GM23248 (cell line): ENCODE data around the gene RTRAF. TPM values are rescaled to one million over a fixed set of nuclear protein-coding genes. Genes with fewer than 3 reads are reported as not detected.

ENCODE experiments used
- DNase-seq: peaks from one replicate; pipeline ENCODE4 v3.0.0-alpha.2; 2015
- H2AFZ ChIP-seq: fragments of 200-600 bp; sonication (generic); 2 replicates; pipeline ENCODE4 v1.6.1; 2016; ENCODE audit warnings: antibody characterized with exemption
- H3F3A ChIP-seq: fragments of 200-600 bp; sonication (generic); 2 replicates; pipeline ENCODE4 v1.6.1; 2016; ENCODE audit warnings: mild to moderate bottlenecking, antibody characterized with exemption, mixed run types; ENCODE audit not compliant: insufficient read depth
- H3K27ac ChIP-seq: fragments of 200-600 bp; sonication (generic); 2 replicates; pipeline ENCODE4 v1.5.1; 2016; ENCODE audit warnings: mild to moderate bottlenecking
- H3K27me3 ChIP-seq: fragments of 200-600 bp; sonication (generic); replicated peaks from 2 replicates; pipeline ENCODE4 v1.6.1; 2016; ENCODE audit warnings: mild to moderate bottlenecking; ENCODE audit not compliant: insufficient read depth
- H3K36me3 ChIP-seq: fragments of 200-600 bp; sonication (generic); 2 replicates; pipeline ENCODE4 v1.6.1; 2016; ENCODE audit warnings: low read depth, mild to moderate bottlenecking
- H3K4me1 ChIP-seq: fragments of 200-600 bp; sonication (generic); 2 replicates; pipeline ENCODE4 v1.6.1; 2016; ENCODE audit warnings: mild to moderate bottlenecking; ENCODE audit not compliant: insufficient read depth
- H3K4me2 ChIP-seq: fragments of 200-600 bp; sonication (generic); one replicate; pipeline ENCODE4 v1.6.1; 2016; ENCODE audit warnings: mild to moderate bottlenecking; ENCODE audit not compliant: unreplicated experiment
- H3K4me3 ChIP-seq: fragments of 200-600 bp; sonication (generic); 2 replicates; pipeline ENCODE4 v1.5.1; 2016; ENCODE audit warnings: mild to moderate bottlenecking
- H3K79me2 ChIP-seq: fragments of 200-600 bp; sonication (generic); 2 replicates; pipeline ENCODE4 v1.6.1; 2016; ENCODE audit warnings: mild to moderate bottlenecking; ENCODE audit not compliant: insufficient read depth
- H3K9ac ChIP-seq: fragments of 200-600 bp; sonication (generic); 2 replicates; pipeline ENCODE4 v1.6.1; 2016; ENCODE audit warnings: mild to moderate bottlenecking
- H3K9me2 ChIP-seq: fragments of 200-600 bp; sonication (generic); 2 replicates; pipeline ENCODE4 v1.6.1; 2016; ENCODE audit warnings: mixed run types, mild to moderate bottlenecking, moderate library complexity; ENCODE audit not compliant: insufficient read depth
- H3K9me3 ChIP-seq: fragments of 200-600 bp; sonication (generic); one replicate; pipeline ENCODE4 v1.6.1; 2017; ENCODE audit warnings: low read depth
- H4K20me1 ChIP-seq: fragments of 200-600 bp; sonication (generic); 2 replicates; pipeline ENCODE4 v1.6.0; 2016; ENCODE audit not compliant: insufficient read depth
- EZH2 ChIP-seq: fragments of 200-600 bp; sonication (generic); IDR thresholded peaks from 2 replicates; pipeline ENCODE4 v1.6.1; 2018; ENCODE audit warnings: antibody characterized with exemption, mild to moderate bottlenecking; ENCODE audit not compliant: insufficient read depth, poor library complexity, severe bottlenecking
- EZH2phosphoT487 ChIP-seq: fragments of 200-600 bp; sonication (generic); IDR thresholded peaks from 2 replicates; pipeline ENCODE4 v1.6.1; 2018; ENCODE audit warnings: antibody characterized with exemption, moderate library complexity, mild to moderate bottlenecking, low read depth; ENCODE audit not compliant: insufficient read depth
- WGBS, 2 experiments: methylation state at CpG; one replicate each; pipeline ENCODE4 v1.1.6; 2015 to 2017; ENCODE audit warnings: low lambda C conversion rate in 2 of 2, low coverage in 1 of 2; ENCODE audit errors: missing lambda C conversion rate in 2 of 2; 5-methylcytosine and 5-hydroxymethylcytosine counted together
- in situ Hi-C: fragments of 300-500 bp; cut with MboI; formaldehyde crosslinking; loops from 2 replicates; pipeline ENCODE4 v1.15.0; 2020
- polyA plus RNA-seq: library from polyadenylated mRNA; unstranded; fragments of >200 nt; fragmentation: Nextera tagmentation; extraction: Ambion mirVana; gene quantifications from 2 replicates; pipeline ENCODE4 v1.2.1, GENCODE V29; 2016
- total RNA-seq: library from RNA; depleted of rRNA; stranded (reverse); fragments of >200 nt; shearing (Covaris generic); gene quantifications from 2 replicates; pipeline ENCODE4 v1.2.3, GENCODE V29; 2014

Gene RTRAF
- total and polyA plus RNA-seq, 2 experiments from 2014 or later: 99.9 to 270 TPM

- in situ Hi-C loops: no loop called here
Observed at GRCh38 chr14:51951656-51952055, 37.7 kb upstream of the RTRAF start.

GRCh38 chr14:51954031-51954430 is 35.3 kb upstream of the RTRAF start:
- no peaks in the 10 kb centered on the region for H3K27me3 ChIP-seq
- in situ Hi-C loops: no loop called here
- no peaks in the 10 kb centered on the region for H4K20me1 ChIP-seq
- H3F3A ChIP-seq: 0 out of 2 replicates have a peak, but pooled peaks cover 5% of the 10 kb centered on the region
- no peak for TF ChIP-seq EZH2
- no peak for TF ChIP-seq EZH2phosphoT487
- no peaks in the 10 kb centered on the region; the same call in 1 of the 2 replicates for H3K36me3 ChIP-seq
- 92 to 97% methylated on average over 2 of the region's 2 CpGs for WGBS, 2 experiments
- no peaks in the 10 kb centered on the region for H3K79me2 ChIP-seq
- no peaks in the 10 kb centered on the region; the same call in 1 of the 2 replicates for H3K9me2 ChIP-seq
- no peak overlapping the region for H3K4me2 ChIP-seq
- no peak overlapping the region for H3K9ac ChIP-seq
- no peak overlapping the region for H2AFZ ChIP-seq
- no peak overlapping the region for H3K27ac ChIP-seq
- H3K4me1 ChIP-seq: peaks cover 5% of the 10 kb centered on the region; the same call in 1 of the 2 replicates
- no peak for DNase-seq
- H3K9me3 ChIP-seq: no peaks in the 10 kb centered on the region
- no peak overlapping the region for H3K4me3 ChIP-seq

More at GRCh38 chr14:51951656-51952055, 37.7 kb upstream of the RTRAF start:
- Histone ChIP-seq H3K27me3 (no peaks in the 10 kb centered on the region), H3K79me2 (no peaks in the 10 kb centered on the region), H3K4me1 (peaks cover 5% of the 10 kb centered on the region; the same call in 1 of the 2 replicates), H3K4me3 (no peak overlapping the region), H4K20me1 (no peaks in the 10 kb centered on the region), H3K27ac (no peak overlapping the region), H3K36me3 (no peaks in the 10 kb centered on the region), H3K9me2 (no peaks in the 10 kb centered on the region; the same call in 1 of the 2 replicates), H3F3A (no peaks in the 10 kb centered on the region), H3K9ac (no peak overlapping the region), H2AFZ (no peak overlapping the region), H3K9me3 (no peaks in the 10 kb centered on the region), H3K4me2 (no peak overlapping the region)
- 88 to 90% methylated on average over 3 of the region's 3 CpGs for WGBS, 2 experiments
- no peak for DNase-seq
- TF ChIP-seq EZH2phosphoT487 (no peak), EZH2 (no peak)

GRCh38 chr14:51954657-51955056 is 34.7 kb upstream of the RTRAF start:
- H4K20me1 ChIP-seq: no peaks in the 10 kb centered on the region
- WGBS, 2 experiments: 97 to 98% methylated on average over 3 of the region's 3 CpGs
- no peak for DNase-seq
- no peaks in the 10 kb centered on the region; the same call in 1 of the 2 replicates for H3K36me3 ChIP-seq
- H3K79me2 ChIP-seq: no peaks in the 10 kb centered on the region
- H3K9me3 ChIP-seq: no peaks in the 10 kb centered on the region
- H3K27ac ChIP-seq: no peak overlapping the region
- no peak overlapping the region for H2AFZ ChIP-seq
- no peak overlapping the region for H3K4me2 ChIP-seq
- in situ Hi-C loops: no loop called here
- no peak overlapping the region for H3K9ac ChIP-seq
- H3K27me3 ChIP-seq: no peaks in the 10 kb centered on the region
- peaks cover 5% of the 10 kb centered on the region; the same call in 1 of the 2 replicates for H3K4me1 ChIP-seq
- H3K4me3 ChIP-seq: no peak overlapping the region
- H3K9me2 ChIP-seq: no peaks in the 10 kb centered on the region
- no peak for TF ChIP-seq EZH2
- TF ChIP-seq EZH2phosphoT487: no peak
- H3F3A ChIP-seq: 0 out of 2 replicates have a peak, but pooled peaks cover 5% of the 10 kb centered on the region

- H3K27ac ChIP-seq: no peak overlapping the region
- peak; percentile 19 for DNase-seq
- H3K9me3 ChIP-seq: no peaks in the 10 kb centered on the region
- peaks cover 17% of the 10 kb centered on the region; the same call in 1 of the 2 replicates for H3F3A ChIP-seq
- WGBS, 2 experiments: 58 to 60% methylated on average over 2 of the region's 2 CpGs
- no peaks in the 10 kb centered on the region for H3K9me2 ChIP-seq
- no peak for TF ChIP-seq EZH2phosphoT487
- TF ChIP-seq EZH2: no peak
- peaks cover 14% of the 10 kb centered on the region for H3K4me1 ChIP-seq
- no peak overlapping the region for H3K4me3 ChIP-seq
- H3K4me2 ChIP-seq: no peak overlapping the region
- peaks cover 6% of the 10 kb centered on the region for H3K36me3 ChIP-seq
- H2AFZ ChIP-seq: no peak overlapping the region
- H3K79me2 ChIP-seq: no peaks in the 10 kb centered on the region
- no peak overlapping the region for H3K9ac ChIP-seq
- no peaks in the 10 kb centered on the region for H4K20me1 ChIP-seq
- in situ Hi-C loops: no loop called here
- no peaks in the 10 kb centered on the region for H3K27me3 ChIP-seq
Observed at GRCh38 chr14:51957950-51958349, 31.4 kb upstream of the RTRAF start.

GRCh38 chr14:51959928-51960327 is 29.4 kb upstream of the RTRAF start:
- Histone ChIP-seq H3K79me2 (no peaks in the 10 kb centered on the region), H3K27ac (no peak overlapping the region), H3K9ac (no peak overlapping the region), H4K20me1 (no peaks in the 10 kb centered on the region), H3K36me3 (peaks cover 6% of the 10 kb centered on the region), H2AFZ (no peak overlapping the region), H3K9me3 (no peaks in the 10 kb centered on the region), H3K4me2 (no peak overlapping the region), H3F3A (peaks cover 21% of the 10 kb centered on the region; the same call in 1 of the 2 replicates), H3K9me2 (no peaks in the 10 kb centered on the region), H3K27me3 (no peaks in the 10 kb centered on the region), H3K4me1 (peaks cover 20% of the 10 kb centered on the region), H3K4me3 (no peak overlapping the region)
- WGBS, 2 experiments: 95 to 96% methylated on average over 1 of the region's 1 CpG
- in situ Hi-C loops: no loop called here
- no peak for DNase-seq
- TF ChIP-seq EZH2phosphoT487 (no peak), EZH2 (no peak)
